ENCODE measurements around the gene ENOX1. TPM values are rescaled to one million over a fixed set of nuclear protein-coding genes. Genes with fewer than 3 reads are reported as not detected.

ENOX1 gene
- polyA plus RNA-seq, 3 donors: 0.04 TPM; not detected in 2

DNA sequence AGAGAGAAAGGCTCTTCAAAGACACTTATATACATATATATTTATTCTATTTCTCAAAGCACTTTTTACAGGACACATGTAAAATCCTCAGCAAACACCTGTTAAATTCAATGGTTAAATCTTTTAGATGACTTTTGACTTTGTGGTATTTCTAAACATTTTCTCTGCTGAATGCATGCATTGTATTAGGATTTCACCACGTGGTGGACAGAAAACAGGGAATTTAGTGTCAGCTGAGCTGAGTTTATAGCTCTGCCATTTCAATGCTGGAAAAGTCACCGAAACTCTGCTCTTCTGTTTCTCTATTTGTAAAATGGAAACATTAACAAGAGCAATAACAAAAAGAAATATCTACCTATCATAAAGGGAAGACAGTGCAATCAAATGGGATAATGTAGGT lies 375.6 kb downstream of the ENOX1 start:
- Histone ChIP-seq H3K79me2 (ENCODE audit: insufficient read depth, low read length) (no peaks in the 10 kb centered on the region), H3K9me3 (replicated peaks in 1 of 2; ENCODE audit: control insufficient read depth in 1 of 2, insufficient read depth in 1 of 2, low read length in 2 of 2) (peaks cover 0 to 8% of the 10 kb centered on the region in 2 donors), H3K27ac (ENCODE audit: low read depth in 1 of 2, low read length in 2 of 2) (no peak overlapping the region), H2AFZ (ENCODE audit: insufficient read depth, low read depth, low read length, poor library complexity, severe bottlenecking) (no peak overlapping the region), H4K20me1 (ENCODE audit: insufficient read depth, low read length) (no peaks in the 10 kb centered on the region), H3K4me3 (replicated peaks in 1 of 3; ENCODE audit: low read depth in 2 of 3, low read length in 3 of 3) (no peak overlapping the region), H3K4me1 (ENCODE audit: control insufficient read depth in 1 of 2, insufficient read depth in 2 of 2, low read length in 2 of 2) (no peaks in the 10 kb centered on the region), H3K4me2 (replicated peaks; ENCODE audit: extremely low read depth, low read length, poor library complexity, severe bottlenecking) (no peak overlapping the region), H3K27me3 (ENCODE audit: control insufficient read depth in 2 of 2, insufficient read depth in 2 of 2, low read length in 2 of 2) (no peaks in the 10 kb centered on the region), H3K36me3 (replicated peaks in 1 of 2; ENCODE audit: control insufficient read depth in 1 of 2, insufficient read depth in 2 of 2, low read length in 2 of 2) (no peaks in the 10 kb centered on the region), H3K9ac (ENCODE audit: insufficient read depth, low read length, poor library complexity, severe bottlenecking) (no peak overlapping the region)
- Mint-ChIP-seq H3K9me3 (peaks cover 0 to 10% (median 3%) of the 10 kb centered on the region in 7 donors), H3K36me3 (no peaks in the 10 kb centered on the region), H3K27ac (no peak overlapping the region), H3K4me1 (no peaks in the 10 kb centered on the region), H3K4me3 (no peak overlapping the region), H3K27me3 (ENCODE audit: low read depth in 3 of 3) (peaks cover 0 to 2% (median 0%) of the 10 kb centered on the region in 3 donors)
- no peak for DNase-seq
- TF ChIP-seq, protein P1, sequence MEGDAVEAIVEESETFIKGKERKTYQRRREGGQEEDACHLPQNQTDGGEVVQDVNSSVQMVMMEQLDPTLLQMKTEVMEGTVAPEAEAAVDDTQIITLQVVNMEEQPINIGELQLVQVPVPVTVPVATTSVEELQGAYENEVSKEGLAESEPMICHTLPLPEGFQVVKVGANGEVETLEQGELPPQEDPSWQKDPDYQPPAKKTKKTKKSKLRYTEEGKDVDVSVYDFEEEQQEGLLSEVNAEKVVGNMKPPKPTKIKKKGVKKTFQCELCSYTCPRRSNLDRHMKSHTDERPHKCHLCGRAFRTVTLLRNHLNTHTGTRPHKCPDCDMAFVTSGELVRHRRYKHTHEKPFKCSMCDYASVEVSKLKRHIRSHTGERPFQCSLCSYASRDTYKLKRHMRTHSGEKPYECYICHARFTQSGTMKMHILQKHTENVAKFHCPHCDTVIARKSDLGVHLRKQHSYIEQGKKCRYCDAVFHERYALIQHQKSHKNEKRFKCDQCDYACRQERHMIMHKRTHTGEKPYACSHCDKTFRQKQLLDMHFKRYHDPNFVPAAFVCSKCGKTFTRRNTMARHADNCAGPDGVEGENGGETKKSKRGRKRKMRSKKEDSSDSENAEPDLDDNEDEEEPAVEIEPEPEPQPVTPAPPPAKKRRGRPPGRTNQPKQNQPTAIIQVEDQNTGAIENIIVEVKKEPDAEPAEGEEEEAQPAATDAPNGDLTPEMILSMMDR (IDR thresholded peaks at IDR 0.05): no peak
- no CpG with 5 or more reads among the region's 2 CpGs for WGBS (ENCODE audit: insufficient coverage)
- intact Hi-C loops (cut with micrococcal nuclease): no loop called here

DNA sequence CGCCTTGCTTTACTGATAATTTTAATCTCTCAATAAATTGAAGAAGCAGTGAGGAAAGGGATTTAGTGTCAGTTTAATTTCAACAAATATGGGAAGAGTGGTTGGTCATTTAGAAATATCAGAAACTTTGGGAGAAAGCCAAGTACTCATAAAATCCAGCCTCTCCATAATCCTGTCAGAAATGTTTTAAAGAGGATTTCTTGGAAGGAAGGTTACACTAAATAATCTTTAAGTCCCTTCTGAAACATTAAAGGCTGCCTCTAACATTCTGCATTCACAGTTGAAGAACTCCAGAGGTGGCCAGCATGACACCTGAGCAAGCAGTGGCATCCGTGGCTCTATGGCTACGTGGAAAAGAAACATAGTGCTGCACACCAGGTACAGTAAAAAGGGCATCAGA lies 378.5 kb downstream of the ENOX1 start:
- Mint-ChIP-seq H3K27ac (no peak overlapping the region), H3K27me3 (ENCODE audit: low read depth in 3 of 3) (peaks cover 0 to 5% (median 0%) of the 10 kb centered on the region in 3 donors), H3K9me3 (peaks cover 0 to 2% (median 0%) of the 10 kb centered on the region in 7 donors), H3K36me3 (no peaks in the 10 kb centered on the region), H3K4me1 (no peaks in the 10 kb centered on the region), H3K4me3 (no peak overlapping the region)
- intact Hi-C loops (cut with micrococcal nuclease): no loop called here
- Histone ChIP-seq H3K27me3 (ENCODE audit: control insufficient read depth in 2 of 2, insufficient read depth in 2 of 2, low read length in 2 of 2) (no peaks in the 10 kb centered on the region), H3K4me3 (replicated peaks in 1 of 3; ENCODE audit: low read depth in 2 of 3, low read length in 3 of 3) (no peak overlapping the region), H3K9ac (ENCODE audit: insufficient read depth, low read length, poor library complexity, severe bottlenecking) (no peak overlapping the region), H3K9me3 (replicated peaks in 1 of 2; ENCODE audit: control insufficient read depth in 1 of 2, insufficient read depth in 1 of 2, low read length in 2 of 2) (no peaks in the 10 kb centered on the region), H3K36me3 (replicated peaks in 1 of 2; ENCODE audit: control insufficient read depth in 1 of 2, insufficient read depth in 2 of 2, low read length in 2 of 2) (no peaks in the 10 kb centered on the region), H4K20me1 (ENCODE audit: insufficient read depth, low read length) (no peaks in the 10 kb centered on the region), H3K4me1 (ENCODE audit: control insufficient read depth in 1 of 2, insufficient read depth in 2 of 2, low read length in 2 of 2) (no peaks in the 10 kb centered on the region), H3K27ac (ENCODE audit: low read depth in 1 of 2, low read length in 2 of 2) (no peak overlapping the region), H3K4me2 (replicated peaks; ENCODE audit: extremely low read depth, low read length, poor library complexity, severe bottlenecking) (no peak overlapping the region), H2AFZ (ENCODE audit: insufficient read depth, low read depth, low read length, poor library complexity, severe bottlenecking) (no peak overlapping the region), H3K79me2 (ENCODE audit: insufficient read depth, low read length) (no peaks in the 10 kb centered on the region)
- TF ChIP-seq, protein P1 (IDR thresholded peaks at IDR 0.05): no peak
- no CpG with 5 or more reads among the region's 3 CpGs for WGBS (ENCODE audit: insufficient coverage)
- no peak for DNase-seq
